ENCODE measurements around the gene GPHA2.
A peak's percentile ranks its signal among the peaks of the same experiment; 100 is the strongest.
"Not testable (repeated sequence)": the region's sequence is repeated elsewhere in the genome, so short reads cannot be mapped to it uniquely, and the experiment has no call there.

Gene GPHA2, protein sequence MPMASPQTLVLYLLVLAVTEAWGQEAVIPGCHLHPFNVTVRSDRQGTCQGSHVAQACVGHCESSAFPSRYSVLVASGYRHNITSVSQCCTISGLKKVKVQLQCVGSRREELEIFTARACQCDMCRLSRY

DNA sequence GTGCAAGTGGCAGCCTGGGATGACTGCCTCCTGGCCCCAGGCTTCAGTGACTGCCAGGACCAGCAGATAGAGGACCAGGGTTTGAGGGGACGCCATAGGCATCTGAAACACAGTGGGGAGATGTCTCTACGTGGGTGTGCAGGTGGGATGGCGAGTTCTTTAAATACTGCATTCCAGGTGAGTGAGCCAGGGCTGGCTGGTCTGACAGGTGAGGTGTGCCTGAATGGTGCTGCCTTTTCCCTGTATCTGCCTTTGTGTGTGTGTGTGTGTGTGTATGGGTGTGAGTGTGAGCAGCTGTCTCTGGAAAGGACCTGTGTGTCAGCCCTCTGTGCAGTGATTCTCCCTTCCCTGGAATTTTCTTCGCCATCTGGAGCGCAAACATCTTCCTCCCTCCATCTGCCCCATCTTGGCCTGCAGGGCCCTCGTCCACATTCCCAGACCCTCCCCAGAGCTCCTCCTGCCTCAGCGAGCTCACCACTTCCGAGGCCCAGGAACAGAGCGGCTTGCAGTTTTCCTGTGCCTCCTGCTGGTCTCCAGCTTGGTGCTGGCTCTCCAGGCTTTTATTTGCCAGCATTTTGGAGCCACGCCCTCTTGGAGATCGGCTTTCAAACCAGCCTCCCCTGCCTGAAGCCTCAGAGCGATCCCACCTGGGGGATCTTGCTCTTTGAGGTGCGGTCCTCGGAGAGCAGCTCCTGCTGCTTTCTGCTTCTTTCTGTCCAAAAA lies at the start of gene GPHA2:
Gene GPHA2, minus strand, starts transcription at position 535 of the 723 bp plus-strand sequence. Its CDS starts 433 bp downstream, at position 102.
- DNase-seq (ENCODE audit: low read depth): peak; percentile 16

DNA sequence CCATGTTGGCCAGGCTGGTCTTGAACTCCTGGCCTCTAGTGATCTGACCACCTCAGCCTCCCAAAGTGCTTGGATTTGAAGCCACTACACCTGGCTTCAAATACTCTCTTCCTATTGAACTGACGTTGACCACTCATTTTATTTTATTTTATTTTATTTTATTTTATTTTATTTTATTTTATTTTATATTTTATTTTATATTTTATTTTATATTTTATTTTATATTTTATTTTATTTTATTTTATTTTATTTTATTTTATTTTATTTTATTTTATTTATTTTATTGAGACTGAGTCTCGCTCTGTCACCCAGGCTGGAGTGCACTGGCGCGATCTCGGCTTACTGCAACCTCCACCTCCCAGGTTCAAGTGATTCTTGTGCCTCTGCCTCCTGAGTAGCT lies 47.6 kb upstream of the GPHA2 start:
- not testable (repeated sequence) for DNase-seq (ENCODE audit: low read depth)

DNA sequence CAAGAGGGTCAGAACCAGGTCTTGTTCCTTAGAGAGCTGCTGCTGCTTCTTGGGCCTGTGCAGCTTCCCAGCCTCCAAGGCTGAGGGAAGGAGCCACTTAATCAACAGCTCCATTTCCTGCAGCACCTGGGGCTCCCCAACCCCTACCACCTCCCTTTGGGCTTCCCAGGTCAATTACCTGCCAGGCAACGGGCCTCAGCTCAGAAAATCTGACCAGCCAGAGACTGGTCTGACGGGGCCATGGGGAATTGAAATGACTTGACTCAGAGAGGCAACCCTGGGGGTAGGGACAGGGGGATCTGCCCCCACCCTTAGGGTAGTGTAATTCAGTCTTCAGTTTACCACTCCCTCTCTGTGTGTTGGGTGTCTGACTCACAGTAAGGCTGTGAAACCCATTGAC lies 41.0 kb upstream of the GPHA2 start:
- no peak for DNase-seq (ENCODE audit: low read depth)

DNA sequence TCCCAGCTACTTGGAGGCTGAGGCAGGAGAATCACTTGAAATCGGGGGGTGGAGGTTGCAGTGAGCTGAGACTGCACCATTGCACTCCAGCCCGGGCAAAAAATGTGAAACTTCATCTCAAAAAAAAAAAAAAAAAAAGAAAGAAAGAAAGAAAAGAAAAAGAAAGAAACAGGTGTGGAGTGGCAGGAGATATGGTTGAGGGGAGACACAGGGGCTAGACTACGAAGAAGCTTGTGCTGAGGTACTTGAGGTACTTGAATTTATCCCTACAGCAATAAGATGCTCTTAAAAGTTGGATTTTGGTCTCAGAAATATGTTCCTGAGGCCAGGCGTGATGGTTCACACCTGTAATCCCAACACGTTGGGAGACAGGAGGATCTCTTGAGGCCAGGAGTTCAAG lies 38.4 kb upstream of the GPHA2 start:
- no peak for DNase-seq (ENCODE audit: low read depth)

DNA sequence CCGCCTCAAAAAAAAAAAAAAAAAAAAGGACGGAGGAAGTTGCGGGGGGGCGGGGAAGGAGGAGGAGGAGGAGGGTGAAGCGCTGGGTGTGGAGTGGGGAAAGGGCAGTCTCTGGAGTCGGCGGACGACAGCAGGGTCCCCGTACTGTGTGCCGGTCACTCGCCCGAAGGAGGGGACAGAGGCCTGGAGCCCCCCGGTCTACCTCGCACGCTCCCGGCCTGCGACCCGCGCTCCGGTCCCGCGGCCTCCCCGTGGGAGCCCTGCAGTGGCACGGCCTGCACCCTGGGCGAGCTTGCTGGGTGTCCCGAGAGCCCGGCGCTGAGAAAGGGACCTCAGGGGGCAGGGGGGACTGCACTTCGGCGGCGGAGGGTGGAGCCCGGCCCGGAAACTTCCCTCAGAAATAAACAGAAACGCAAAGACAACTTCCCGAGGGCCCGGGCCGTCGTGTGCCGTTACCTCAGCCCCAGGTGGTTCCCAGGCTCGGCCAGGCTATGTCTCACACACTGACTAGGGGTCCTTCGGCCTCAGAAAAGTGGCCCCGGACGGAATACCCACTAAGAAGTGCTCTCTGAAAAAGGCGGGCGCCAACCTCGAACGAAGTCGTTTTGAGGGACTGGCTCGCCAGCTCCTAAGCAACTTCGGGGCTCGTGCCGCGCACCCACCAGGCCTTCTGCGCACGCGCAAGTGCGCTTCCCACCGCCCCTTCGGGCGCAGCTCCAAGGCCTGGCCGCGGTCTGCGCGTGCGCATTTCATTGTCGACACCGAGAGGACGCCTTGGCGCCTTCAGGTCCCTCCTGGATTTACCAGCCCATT lies 35.9 kb upstream of the GPHA2 start, which contains the start of gene MAJIN:
Gene MAJIN, minus strand, starts transcription at position 688 of the 813 bp plus-strand sequence. CDS start 12,703 bp downstream, outside the sequence.
- DNase-seq (ENCODE audit: low read depth): peak; percentile 54

DNA sequence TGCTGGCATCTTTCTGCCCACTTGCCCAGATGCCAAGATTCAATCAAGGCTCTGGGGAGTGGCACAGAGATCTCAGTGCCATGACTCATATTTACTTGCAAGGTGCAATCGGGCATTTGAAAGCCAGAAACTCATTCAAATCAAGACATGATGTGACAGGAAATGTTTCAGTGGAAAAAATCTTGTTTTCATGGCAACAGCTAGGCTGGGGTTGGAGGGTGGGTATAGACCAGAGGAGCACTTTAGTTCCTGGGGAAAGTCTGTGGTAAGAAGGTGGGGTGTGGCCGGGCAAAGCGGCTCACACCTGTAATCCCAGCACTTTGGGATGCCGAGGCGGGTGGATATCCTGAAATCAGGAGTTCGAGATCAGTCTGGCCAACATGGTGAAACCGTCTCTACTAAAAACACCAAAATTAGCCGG lies 35.0 kb upstream of the GPHA2 start:
- DNase-seq (ENCODE audit: low read depth): no peak

DNA sequence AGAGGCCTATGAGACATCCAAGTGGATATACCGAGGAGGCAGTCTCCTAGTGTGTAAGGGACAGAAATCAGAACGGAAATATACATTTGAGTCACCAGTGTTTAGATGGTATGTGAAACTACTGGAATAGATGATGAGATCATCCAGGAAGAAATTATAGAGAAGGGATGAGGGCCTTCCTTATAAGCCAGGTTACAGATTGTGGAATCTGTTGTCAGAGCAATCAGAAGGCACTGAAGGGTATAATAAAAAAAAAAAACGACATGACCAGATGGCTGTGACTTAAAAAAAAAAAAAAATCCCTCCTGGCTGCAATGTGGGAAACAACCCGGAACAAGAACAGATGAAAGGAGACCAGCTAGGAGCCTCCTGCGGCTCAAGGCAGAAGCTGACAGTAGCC lies 33.5 kb upstream of the GPHA2 start:
- peak; percentile 47 for DNase-seq (ENCODE audit: low read depth)

DNA sequence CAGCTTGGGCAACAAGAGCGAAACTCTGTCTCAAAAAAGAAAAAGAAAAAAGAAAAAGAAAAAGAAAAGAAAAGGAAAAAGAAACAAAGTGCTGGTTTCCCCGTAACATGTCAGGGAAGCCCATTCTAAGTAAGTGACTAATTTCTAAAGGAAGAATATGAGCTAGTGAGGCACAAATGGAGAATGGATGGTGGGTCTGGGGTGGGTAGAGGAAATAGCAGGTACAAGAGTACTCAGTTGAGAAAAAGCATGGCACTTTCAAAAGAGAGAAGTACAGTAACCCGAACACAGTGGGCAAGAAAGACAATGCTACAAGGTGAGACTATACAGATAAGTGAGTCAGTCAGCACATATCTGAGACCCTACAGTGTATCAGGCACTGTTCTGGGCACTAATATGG lies 31.7 kb upstream of the GPHA2 start:
- DNase-seq (ENCODE audit: low read depth): no peak

DNA sequence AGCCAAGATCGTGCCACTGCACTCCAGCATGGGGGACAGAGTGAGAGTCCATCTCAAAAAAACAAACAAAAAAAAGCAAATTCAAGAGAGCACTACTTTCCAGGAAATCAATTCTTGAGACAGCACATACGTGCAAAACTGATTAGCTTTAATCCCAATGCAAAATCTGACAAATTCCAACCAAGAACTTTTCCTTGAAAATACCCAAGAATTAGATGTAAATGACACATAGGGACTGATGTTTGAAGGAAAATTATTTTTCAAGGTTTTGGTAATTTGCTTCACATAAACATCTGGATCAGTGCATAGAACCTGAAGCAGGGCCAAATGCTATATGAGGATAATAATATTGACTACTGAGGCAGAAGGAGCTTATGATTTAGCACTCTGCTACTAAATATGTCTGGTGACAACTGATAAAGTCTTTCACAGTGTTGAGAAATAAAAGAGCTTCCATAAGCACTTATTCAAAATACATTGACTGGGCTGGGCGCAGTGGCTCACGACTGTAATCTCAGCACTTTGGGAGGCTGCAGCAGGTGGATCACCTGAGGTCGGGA lies 27.5 kb upstream of the GPHA2 start:
- no peak for DNase-seq (ENCODE audit: low read depth)

DNA sequence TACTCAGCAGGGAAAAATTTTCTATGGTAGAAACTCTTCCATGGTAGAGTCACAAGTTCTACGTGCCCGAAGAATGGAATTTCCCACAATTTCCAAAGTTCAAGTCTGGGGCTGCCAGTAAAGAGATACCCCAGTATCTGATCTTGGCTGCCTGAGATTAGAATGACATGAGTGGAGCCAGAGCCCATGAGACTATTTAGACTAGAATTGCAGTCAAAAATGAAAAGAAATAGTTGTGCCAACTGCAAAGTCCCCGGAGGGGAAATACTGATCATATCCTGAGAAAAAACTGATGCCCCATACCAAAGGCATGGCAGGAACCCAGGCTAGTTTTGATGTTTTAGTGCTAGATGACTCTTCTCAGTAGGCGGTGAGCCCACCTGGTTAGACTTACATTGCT lies 25.0 kb upstream of the GPHA2 start:
- DNase-seq (ENCODE audit: low read depth): no peak

DNA sequence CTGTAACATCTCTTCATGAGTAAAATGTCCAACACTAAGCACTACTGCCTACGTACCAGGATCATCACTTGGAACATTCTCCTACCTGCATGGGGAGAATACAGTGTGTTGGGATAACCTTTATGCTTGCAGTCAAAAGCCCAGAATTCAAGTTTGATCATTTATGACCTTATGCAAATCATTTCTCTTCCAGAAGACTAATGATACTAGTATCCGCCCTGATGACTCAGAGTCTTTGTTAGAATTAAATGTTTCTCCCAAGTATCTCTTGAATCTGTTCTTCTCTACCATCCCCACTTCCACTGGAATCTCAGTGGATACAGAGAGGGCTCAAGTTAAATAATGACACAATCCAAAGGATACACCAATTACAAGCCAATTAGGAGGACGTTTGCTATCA lies 23.8 kb upstream of the GPHA2 start:
- DNase-seq (ENCODE audit: low read depth): no peak

DNA sequence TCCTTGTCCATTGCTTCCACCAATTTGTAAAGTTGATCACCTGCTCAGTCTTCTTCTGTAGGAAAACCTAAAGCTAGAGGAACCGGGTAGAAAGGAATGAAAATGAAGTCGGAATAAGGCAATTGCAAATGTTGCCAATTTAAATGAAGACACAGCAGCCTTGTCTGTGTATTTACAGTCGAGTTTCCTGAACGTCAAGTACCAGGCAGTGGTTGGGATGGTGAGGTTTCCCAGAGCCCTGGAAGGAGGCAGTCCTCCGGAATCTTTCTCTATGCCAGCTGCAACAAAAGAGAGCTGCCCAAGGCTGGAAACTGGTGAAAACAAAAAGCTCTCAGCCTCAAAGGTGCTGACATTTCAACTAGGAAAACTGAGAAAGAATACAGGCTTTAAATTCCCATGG lies 18.5 kb upstream of the GPHA2 start:
- DNase-seq (ENCODE audit: low read depth): no peak

DNA sequence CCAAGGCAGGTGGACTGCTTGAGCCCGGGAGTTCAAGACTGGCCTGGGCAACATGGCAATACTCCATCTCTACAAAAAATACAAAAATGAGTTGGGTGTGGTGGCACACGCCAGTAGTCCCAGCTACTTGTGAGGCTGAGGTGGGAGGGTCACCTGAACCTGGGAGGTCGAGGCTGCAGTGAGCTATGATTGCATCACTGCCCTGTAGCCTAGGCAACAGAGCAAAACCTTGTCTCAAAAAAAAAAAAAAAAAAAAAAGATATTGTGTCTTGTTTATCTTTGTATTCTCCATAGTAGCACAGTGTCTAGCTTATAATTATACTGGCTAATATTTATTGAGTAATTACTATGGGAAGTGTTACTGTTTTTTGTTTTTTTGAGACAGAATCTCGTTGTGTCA lies 15.8 kb upstream of the GPHA2 start:
- DNase-seq (ENCODE audit: low read depth): no peak

DNA sequence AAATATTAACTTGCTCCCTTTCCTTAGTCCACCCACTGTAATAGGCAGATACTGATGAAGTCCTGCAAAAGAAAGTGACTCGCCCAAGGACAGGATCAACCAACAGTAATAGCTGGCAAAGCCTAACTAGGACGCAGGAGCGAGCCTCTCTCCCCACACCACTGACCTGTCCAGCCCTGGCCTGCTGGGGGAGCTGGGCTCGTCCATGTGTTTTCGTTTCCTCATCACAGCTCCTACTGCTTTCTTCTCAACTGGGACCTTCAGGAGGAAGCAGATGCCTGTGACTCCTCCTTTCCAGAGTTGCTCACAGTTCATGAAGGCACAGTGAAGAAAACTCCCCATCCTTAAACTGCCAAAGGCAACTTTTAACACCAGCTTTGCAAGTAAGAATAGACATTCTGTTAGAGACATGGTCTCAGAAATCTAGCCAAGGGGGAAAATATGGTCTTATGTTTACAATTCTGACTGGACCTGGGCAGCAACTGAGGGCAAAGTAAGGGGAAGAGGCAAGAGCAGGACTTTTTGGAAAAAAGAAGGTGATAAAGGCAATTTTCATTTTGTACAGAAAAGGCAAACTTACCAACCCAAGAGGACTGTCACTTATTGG lies 11.6 kb upstream of the GPHA2 start:
- DNase-seq (ENCODE audit: low read depth): peak; percentile 15

DNA sequence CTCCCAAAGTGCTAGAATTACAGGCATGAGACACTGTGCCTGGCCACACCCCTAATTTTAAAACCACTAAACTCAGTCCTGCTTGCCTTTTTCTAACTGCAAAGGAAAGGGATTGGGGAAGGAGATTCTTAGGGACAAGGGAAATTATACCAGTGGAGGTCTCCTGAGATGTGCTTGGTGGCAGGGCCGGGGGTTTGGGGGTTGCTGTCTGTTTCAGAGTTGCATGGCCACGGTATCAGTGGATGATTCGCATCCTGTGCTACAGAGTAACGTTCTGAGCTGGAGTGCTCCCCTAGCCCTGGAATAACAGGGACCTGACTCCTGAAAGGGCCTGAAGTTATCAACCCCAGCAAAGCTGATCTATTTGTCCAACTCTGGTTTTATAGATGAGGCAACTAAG lies 846 bp upstream of the GPHA2 start:
- no peak for DNase-seq (ENCODE audit: low read depth)

DNA sequence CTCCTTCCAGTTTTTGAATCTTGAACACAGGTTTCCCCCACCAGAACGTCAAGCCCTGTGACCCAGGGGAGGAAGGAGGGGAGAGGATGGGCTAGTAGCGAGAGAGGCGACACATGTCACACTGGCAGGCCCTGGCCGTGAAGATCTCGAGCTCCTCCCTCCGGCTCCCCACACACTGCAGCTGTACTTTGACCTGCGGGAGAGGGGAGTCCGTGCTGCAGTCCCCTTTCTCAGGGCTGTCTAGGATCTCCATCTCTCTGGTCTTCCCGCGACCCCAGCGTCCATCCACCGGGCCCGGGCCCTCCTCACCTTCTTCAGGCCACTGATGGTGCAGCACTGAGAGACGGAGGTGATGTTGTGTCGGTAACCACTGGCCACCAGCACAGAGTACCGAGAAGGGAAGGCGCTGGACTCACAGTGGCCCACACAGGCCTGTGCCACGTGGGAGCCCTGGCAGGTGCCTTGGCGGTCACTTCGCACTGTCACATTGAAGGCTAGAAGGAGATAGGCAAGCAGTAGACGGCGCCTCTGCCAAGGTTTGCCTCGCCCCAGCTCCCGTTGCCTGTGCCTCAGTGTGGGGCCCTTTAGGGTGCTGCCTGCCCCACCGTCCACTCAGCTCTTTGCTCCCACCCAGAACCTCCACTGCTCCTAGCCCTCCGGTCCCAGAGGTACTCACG lies 873 bp downstream of the GPHA2 start:
- no peak for DNase-seq (ENCODE audit: low read depth)

DNA sequence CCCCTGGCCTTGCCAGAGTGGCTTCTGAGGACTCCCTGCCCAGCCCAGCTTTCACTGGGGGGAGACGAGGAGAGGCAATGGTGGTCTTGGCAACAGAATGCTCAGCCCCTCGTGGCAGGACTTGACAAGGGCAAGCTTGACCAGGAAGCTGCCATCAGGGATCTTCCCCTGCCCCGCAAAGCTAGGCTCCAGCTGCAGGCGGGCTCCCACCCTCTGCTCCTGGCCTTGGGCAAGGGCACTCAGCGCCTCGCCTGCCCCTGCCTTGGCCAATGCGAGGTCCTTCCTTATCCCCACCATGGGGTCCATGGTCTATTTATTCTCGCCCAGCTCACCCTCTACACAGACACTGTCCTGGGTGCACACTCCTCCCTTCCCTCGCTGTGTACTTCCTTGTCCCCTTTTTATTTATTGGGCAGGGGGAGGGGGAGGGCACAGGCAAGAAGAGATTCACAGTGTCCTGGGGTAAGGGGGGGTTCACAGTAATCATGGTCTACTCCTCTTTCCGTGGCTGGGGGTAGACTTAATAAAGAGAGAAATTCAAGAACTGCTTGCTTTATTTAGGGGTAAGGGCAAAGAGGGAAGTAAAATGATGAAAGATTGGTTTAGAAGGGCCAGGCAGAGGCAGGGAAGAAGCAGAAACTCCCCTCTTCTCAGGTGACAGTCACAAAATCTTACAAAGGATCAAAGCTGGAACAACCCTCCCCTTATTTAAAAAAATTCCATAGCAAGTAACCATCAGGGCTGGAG lies 1.6 kb downstream of the GPHA2 start:
- no peak for DNase-seq (ENCODE audit: low read depth)

DNA sequence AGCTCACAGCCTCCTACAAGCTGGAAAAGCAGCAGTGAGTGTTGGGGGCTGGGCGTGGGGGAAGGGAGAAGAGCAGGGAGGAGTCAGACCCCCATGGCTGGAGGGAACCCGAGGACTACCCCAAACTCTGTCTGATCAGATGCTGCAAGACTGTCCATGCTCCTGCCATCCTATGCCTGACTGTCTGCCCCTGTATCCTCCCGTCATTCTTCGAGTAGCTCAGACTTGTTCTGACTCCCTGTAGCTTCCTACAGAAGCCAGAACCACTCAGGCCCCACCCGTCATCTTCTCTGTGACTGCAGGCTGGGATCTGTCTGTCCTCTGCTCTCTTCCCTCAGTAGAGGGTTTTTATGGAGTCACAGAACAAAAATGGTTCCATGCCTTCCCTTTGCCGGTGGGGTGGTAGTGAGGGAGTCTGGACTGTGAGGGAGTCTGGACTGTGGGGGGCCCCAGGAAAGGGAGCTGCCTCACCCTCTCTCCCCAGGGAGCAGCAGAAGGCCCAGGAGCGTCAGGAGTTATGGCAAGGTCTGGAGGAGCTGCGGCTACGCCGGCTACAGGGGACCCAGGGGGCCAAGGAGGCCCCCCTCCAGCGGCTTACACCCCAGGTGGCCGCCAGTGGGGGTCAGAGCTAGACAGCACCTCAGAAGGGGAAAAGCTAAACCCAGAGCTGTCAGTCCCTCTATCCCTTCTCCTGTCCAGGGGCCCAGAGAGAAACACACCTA lies 2.3 kb downstream of the GPHA2 start:
- DNase-seq (ENCODE audit: low read depth): no peak

DNA sequence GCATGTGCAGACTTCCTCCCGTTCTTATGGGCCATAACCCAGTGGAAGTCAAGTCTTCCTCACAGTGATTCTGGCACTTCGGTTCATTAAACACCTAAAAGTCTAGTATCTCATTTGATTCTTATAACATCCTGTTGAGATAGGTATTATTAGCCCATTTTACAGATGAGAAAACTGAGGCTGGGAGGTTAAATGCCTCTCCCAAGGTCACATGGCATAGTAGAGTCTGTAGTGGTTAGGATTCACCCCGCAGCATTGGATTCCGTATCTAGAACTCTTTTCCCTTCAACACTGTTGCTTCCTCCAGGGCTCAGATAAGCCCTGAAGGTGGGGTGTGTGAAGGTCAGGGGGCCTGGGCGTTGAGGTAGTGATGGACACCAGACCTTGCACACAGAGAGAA lies 3.4 kb downstream of the GPHA2 start:
- no peak for DNase-seq (ENCODE audit: low read depth)

DNA sequence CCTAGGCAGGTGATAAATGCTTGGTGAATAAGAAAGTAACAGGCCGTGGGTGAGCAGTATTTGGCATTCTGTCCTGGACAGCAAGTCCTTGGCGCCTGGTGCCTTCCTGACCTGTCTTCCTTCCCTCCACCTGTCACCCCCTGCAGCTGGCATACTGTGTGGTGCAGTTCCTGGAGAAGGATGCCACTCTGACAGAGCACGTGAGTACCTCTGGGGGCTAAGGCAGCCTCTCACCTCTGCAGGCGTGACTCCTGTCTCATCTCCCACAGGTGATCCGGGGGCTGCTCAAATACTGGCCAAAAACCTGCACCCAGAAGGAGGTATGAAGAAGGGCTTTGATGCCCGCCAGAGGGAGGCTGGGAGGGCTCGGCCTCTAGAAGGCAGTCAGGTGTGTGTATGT lies 4.4 kb downstream of the GPHA2 start:
- no peak for DNase-seq (ENCODE audit: low read depth)
